ENCODE data around the gene FAM83B. TPM values are rescaled to one million over a fixed set of nuclear protein-coding genes. Genes with fewer than 3 reads are reported as not detected.

The FAM83B gene
- total and polyA plus RNA-seq, 2 donors (not counting 3 experiments of a cell fraction or from before 2014, with no cell fraction given), result not detected

GRCh38 chr6:54896302-54896701, 49.7 kb downstream of the FAM83B start:
- H3K9ac ChIP-seq (replicated peaks; ENCODE audit: extremely low read depth, insufficient read depth, low read length), result no peak overlapping the region
- TF ChIP-seq JUN (IDR thresholded peaks at IDR 0.05; ENCODE audit: borderline replicate concordance, insufficient read depth, insufficient read length, low read depth), result no peak
- no peaks in the 10 kb centered on the region for H4K20me1 ChIP-seq (replicated peaks; ENCODE audit: control insufficient read depth, extremely low read depth, insufficient read depth, low read length)
- POLR2A ChIA-PET, result no interaction called here
- CTCF ChIA-PET, result no interaction called here
- H3K27me3 ChIP-seq (ENCODE audit: control insufficient read depth in 2 of 2, insufficient read depth in 2 of 2, low read length in 2 of 2), result no peaks in the 10 kb centered on the region
- H3K36me3 ChIP-seq (ENCODE audit: control insufficient read depth in 2 of 2, extremely low read depth in 1 of 2, insufficient read depth in 2 of 2, low read length in 2 of 2), result no peaks in the 10 kb centered on the region
- H3K27ac ChIP-seq (ENCODE audit: insufficient read depth, low read depth, low read length), result no peak overlapping the region
- DNase-seq (ENCODE audit: low read depth, low spot score) (no peak), FAIRE-seq (no peak)
- intact Hi-C loops (cut with micrococcal nuclease), result no loop called here
- H3K9me3 ChIP-seq (replicated peaks; ENCODE audit: control insufficient read depth, insufficient read depth, low read length), result no peaks in the 10 kb centered on the region
- dilution Hi-C loops (cut with MboI; ENCODE audit: extremely low pct_ligation_motif_present, low sequenced_read_pairs), result no loop called here
- no peak overlapping the region for H2AFZ ChIP-seq (ENCODE audit: low read depth, low read length)
- BruUV-seq (replicated peaks), result no TSS peak
- no peaks in the 10 kb centered on the region for H3K79me2 ChIP-seq (ENCODE audit: control insufficient read depth, insufficient read depth, low read length)
- H3K4me1 ChIP-seq (ENCODE audit: control insufficient read depth, extremely low read depth, insufficient read depth, low read length), result no peaks in the 10 kb centered on the region
- H3K4me3 ChIP-seq (replicated peaks in 1 of 3; ENCODE audit: insufficient read depth in 1 of 3, low read depth in 1 of 3, low read length in 3 of 3), result no peak overlapping the region
- no peak overlapping the region for H3K4me2 ChIP-seq (ENCODE audit: insufficient read depth, low read length)
- no peaks in the 10 kb centered on the region for H3K9me1 ChIP-seq (replicated peaks; ENCODE audit: control insufficient read depth, extremely low read depth, insufficient read depth, low read length)

- BruUV-seq (replicated peaks), result no TSS peak
Observed at GRCh38 chr6:54897462-54898189, 51.1 kb downstream of the FAM83B start.

More at GRCh38 chr6:54897462-54898189, 51.1 kb downstream of the FAM83B start:
- H3K4me1 ChIP-seq (ENCODE audit: control insufficient read depth, extremely low read depth, insufficient read depth, low read length), result no peaks in the 10 kb centered on the region
- ChIA-PET POLR2A (no interaction called here), CTCF (interaction anchor here (0.7 kb wide), 1 partner anchor 911 kb away, joined by 3 read pairs; no protein-coding TSS in a partner anchor)
- H4K20me1 ChIP-seq (replicated peaks; ENCODE audit: control insufficient read depth, extremely low read depth, insufficient read depth, low read length), result no peaks in the 10 kb centered on the region
- no peaks in the 10 kb centered on the region for H3K9me1 ChIP-seq (replicated peaks; ENCODE audit: control insufficient read depth, extremely low read depth, insufficient read depth, low read length)
- H3K36me3 ChIP-seq (ENCODE audit: control insufficient read depth in 2 of 2, extremely low read depth in 1 of 2, insufficient read depth in 2 of 2, low read length in 2 of 2), result no peaks in the 10 kb centered on the region
- no peak overlapping the region for H2AFZ ChIP-seq (ENCODE audit: low read depth, low read length)
- FAIRE-seq (peak; percentile 67), DNase-seq (ENCODE audit: low read depth, low spot score) (no peak)
- H3K27me3 ChIP-seq (ENCODE audit: control insufficient read depth in 2 of 2, insufficient read depth in 2 of 2, low read length in 2 of 2), result no peaks in the 10 kb centered on the region
- H3K4me2 ChIP-seq (ENCODE audit: insufficient read depth, low read length), result no peak overlapping the region
- intact Hi-C loops (cut with micrococcal nuclease), result no loop called here
- TF ChIP-seq FOS (IDR thresholded peaks at IDR 0.05; ENCODE audit: borderline replicate concordance, insufficient read depth, low read length), result no peak
- no peak for TF ChIP-seq EZH2 (IDR thresholded peaks at IDR 0.05; ENCODE audit: borderline replicate concordance, low read depth, low read length, severe bottlenecking)
- TF ChIP-seq POLR2AphosphoS5 (IDR thresholded peaks at IDR 0.05; ENCODE audit: insufficient read depth, low read depth, low read length), result no peak
- no peak for TF ChIP-seq CTCF (IDR thresholded peaks at IDR 0.05; ENCODE audit: extremely low read depth in 1 of 2, insufficient read depth in 1 of 2, low read depth in 1 of 2, low read length in 2 of 2)
- TF ChIP-seq POLR2A (IDR thresholded peaks at IDR 0.05; ENCODE audit: low read depth, low read length), result no peak
- TF ChIP-seq MAX (IDR thresholded peaks at IDR 0.05; ENCODE audit: insufficient read depth, insufficient read length), result no peak
- TF ChIP-seq MYC (IDR thresholded peaks at IDR 0.05; ENCODE audit: low read depth, low read length), result no peak
- no peak for TF ChIP-seq JUN (IDR thresholded peaks at IDR 0.05; ENCODE audit: borderline replicate concordance, insufficient read depth, insufficient read length, low read depth)
- TF ChIP-seq GATA2 (IDR thresholded peaks at IDR 0.05; ENCODE audit: insufficient read depth, insufficient read length, low read depth, low read length), result no peak
- dilution Hi-C loops (cut with MboI; ENCODE audit: extremely low pct_ligation_motif_present, low sequenced_read_pairs), result no loop called here
- no peak overlapping the region for H3K9ac ChIP-seq (replicated peaks; ENCODE audit: extremely low read depth, insufficient read depth, low read length)
- no peak overlapping the region for H3K27ac ChIP-seq (ENCODE audit: insufficient read depth, low read depth, low read length)
- no peak overlapping the region for H3K4me3 ChIP-seq (replicated peaks in 1 of 3; ENCODE audit: insufficient read depth in 1 of 3, low read depth in 1 of 3, low read length in 3 of 3)
- no peaks in the 10 kb centered on the region for H3K9me3 ChIP-seq (replicated peaks; ENCODE audit: control insufficient read depth, insufficient read depth, low read length)
- H3K79me2 ChIP-seq (ENCODE audit: control insufficient read depth, insufficient read depth, low read length), result no peaks in the 10 kb centered on the region

Data from endothelial cell of umbilical vein (primary cell).